OCI-LY1 (cell line): ENCODE data around the gene OPTC.

Experiments
- CTCF ChIP-seq: fragments of 200-600 bp; sonication (generic), shearing (Covaris generic); IDR thresholded peaks from 2 replicates; pipeline ENCODE4 v1.5.1; 2017; ENCODE audit warnings: mild to moderate bottlenecking, antibody characterized with exemption, low read length, moderate library complexity, mixed read lengths
- EZH2 ChIP-seq: fragments of 200-600 bp; sonication (generic), shearing (Covaris generic); IDR thresholded peaks from 2 replicates; pipeline ENCODE4 v1.8.0; 2017; ENCODE audit warnings: borderline replicate concordance, mixed run types, mild to moderate bottlenecking, antibody characterized with exemption, low read length, moderate library complexity, mixed read lengths

GRCh38 chr1:203511930-203512329 is 18.0 kb downstream of the OPTC start:
- no peak for TF ChIP-seq CTCF
- TF ChIP-seq EZH2: no peak
